Brain microvascular endothelial cell (primary cell): ENCODE measurements around the gene MAML1.

Source experiments
- DNase-seq: peaks from one replicate; pipeline ENCODE4 v3.0.0-alpha.2; 2020
- H3K27ac ChIP-seq: fragments of 250-450 bp; sonication (Bioruptor Pico); 2 replicates; pipeline ENCODE4 v1.5.1; 2020; ENCODE audit warnings: mild to moderate bottlenecking, moderate library complexity
- H3K27me3 ChIP-seq: fragments of 250-450 bp; sonication (Bioruptor Pico); replicated peaks from 2 replicates; pipeline ENCODE4 v1.5.1; 2020; ENCODE audit warnings: mild to moderate bottlenecking
- H3K36me3 ChIP-seq: fragments of 250-450 bp; sonication (Bioruptor Pico); replicated peaks from 2 replicates; pipeline ENCODE4 v1.5.1; 2020; ENCODE audit warnings: mild to moderate bottlenecking
- H3K4me3 ChIP-seq: 2 replicates; pipeline ENCODE4 v1.5.1; 2011; ENCODE audit warnings: low read depth, mild to moderate bottlenecking, control low read depth, low read length, moderate library complexity
- in situ Hi-C: cut with HindIII; loops from 2 replicates; pipeline ENCODE4 v1.10.0; 2017; ENCODE audit warnings: low sequenced_read_pairs, low pct_ligation_motif_present
- TF ChIP-seq, protein P1 (sequence below): IDR thresholded peaks from 2 replicates; pipeline ENCODE4 v1.5.1; 2011; ENCODE audit warnings: low read depth, mild to moderate bottlenecking, moderate library complexity, low read length, control low read depth, inconsistent platforms; ENCODE audit errors: missing control alignments

The MAML1 gene

DNA sequence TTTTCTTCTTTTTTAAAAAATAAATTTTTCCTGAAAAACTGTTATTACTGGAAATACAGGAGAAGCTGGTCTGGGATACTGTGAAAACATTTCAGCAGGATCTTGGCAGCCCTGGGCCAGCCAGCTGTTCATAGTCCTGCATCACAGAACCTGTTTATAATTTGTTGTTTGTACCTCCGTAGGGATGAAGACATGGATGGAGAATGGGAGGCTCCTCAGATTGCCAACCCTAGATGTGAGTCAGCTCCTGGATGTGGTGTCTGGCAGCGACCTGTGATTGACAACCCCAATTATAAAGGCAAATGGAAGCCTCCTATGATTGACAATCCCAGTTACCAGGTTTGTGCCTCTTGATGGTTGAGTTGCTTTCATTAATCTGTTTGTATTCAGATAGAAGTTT, 12.4 kb upstream of the MAML1 start:
- H3K36me3 ChIP-seq = peaks cover 92% of the 10 kb centered on the region
- TF ChIP-seq, protein P1, sequence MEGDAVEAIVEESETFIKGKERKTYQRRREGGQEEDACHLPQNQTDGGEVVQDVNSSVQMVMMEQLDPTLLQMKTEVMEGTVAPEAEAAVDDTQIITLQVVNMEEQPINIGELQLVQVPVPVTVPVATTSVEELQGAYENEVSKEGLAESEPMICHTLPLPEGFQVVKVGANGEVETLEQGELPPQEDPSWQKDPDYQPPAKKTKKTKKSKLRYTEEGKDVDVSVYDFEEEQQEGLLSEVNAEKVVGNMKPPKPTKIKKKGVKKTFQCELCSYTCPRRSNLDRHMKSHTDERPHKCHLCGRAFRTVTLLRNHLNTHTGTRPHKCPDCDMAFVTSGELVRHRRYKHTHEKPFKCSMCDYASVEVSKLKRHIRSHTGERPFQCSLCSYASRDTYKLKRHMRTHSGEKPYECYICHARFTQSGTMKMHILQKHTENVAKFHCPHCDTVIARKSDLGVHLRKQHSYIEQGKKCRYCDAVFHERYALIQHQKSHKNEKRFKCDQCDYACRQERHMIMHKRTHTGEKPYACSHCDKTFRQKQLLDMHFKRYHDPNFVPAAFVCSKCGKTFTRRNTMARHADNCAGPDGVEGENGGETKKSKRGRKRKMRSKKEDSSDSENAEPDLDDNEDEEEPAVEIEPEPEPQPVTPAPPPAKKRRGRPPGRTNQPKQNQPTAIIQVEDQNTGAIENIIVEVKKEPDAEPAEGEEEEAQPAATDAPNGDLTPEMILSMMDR = no peak
- H3K27me3 ChIP-seq = no peaks in the 10 kb centered on the region
- in situ Hi-C loops = no loop called here
- no peak for DNase-seq
- no peak overlapping the region for H3K4me3 ChIP-seq
- H3K27ac ChIP-seq = no peak overlapping the region

DNA sequence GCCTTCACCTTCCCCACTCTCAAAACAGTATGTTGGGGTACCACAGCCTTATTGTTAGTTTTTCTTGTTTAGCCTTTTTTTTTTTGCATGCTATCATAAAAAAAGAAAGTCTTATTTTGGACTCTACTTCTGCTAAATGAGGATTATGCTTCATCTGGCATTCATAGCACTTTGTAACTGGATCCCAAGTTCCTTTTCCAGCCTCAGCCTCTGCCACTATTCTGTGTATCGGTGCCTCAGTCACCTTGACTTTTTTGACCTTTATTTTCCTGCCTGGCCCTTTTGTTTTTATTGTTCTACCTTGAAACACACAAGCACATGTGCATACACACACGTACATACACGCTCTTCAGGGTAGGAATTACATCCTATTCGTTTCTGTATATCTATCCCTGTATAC, 8.5 kb upstream of the MAML1 start:
- Histone ChIP-seq H3K27me3 (no peaks in the 10 kb centered on the region), H3K27ac (no peak overlapping the region)

DNA sequence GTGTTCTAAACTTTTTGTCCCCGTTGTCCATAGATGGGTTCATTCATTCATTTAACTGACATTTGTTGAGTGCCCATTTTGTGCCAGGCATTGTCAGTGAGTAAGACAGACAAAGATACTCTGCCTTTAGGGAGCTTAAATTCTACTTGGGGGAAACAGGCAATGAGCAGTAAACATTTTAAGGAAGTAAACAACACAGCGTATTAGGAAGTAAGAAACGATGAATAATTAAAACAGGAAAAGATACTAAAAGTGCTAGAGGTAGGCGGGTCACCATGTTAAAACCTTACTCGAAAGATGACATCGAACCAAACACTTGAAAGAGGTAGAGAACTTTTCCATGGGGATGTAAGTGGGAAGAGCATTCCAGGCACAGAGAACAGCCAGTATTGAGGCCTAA, 5.5 kb upstream of the MAML1 start:
- H3K36me3 ChIP-seq = peaks cover 76% of the 10 kb centered on the region
- no peak for DNase-seq
- TF ChIP-seq, protein P1 = no peak

More for the DNA sequence above, 8.5 kb upstream of the MAML1 start:
- Histone ChIP-seq H3K36me3 (peaks cover 91% of the 10 kb centered on the region), H3K4me3 (no peak overlapping the region)
- TF ChIP-seq, protein P1 = no peak
- no peak for DNase-seq
- in situ Hi-C loops = no loop called here

DNA sequence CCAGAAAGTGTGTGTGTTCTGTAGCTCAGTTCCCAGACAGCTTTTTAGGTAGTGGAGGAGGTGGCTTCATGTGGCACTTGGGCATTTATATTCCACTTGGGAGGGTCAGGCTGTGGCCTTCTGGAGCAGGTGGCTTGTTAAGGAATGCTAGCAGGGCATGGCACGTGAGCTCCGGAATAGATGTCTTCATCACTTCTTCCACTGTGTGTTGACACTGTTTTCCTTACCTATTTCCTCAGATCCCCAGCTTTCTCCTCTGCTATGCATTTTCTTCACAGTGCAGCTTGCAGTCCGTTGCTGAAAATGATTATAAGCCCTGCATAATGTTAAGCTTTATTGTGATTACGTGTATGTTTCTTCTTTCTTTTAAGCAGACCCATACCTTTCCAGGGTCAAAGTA, 3.3 kb upstream of the MAML1 start:
- Histone ChIP-seq H3K4me3 (no peak overlapping the region), H3K27ac (no peak overlapping the region), H3K27me3 (no peaks in the 10 kb centered on the region), H3K36me3 (peaks cover 56% of the 10 kb centered on the region)
- in situ Hi-C loops = no loop called here
- TF ChIP-seq, protein P1 = no peak
- DNase-seq = no peak

More for the DNA sequence above, 5.5 kb upstream of the MAML1 start:
- no peak overlapping the region for H3K27ac ChIP-seq
- H3K27me3 ChIP-seq = no peaks in the 10 kb centered on the region
- H3K4me3 ChIP-seq = no peak overlapping the region
- in situ Hi-C loops = no loop called here

DNA sequence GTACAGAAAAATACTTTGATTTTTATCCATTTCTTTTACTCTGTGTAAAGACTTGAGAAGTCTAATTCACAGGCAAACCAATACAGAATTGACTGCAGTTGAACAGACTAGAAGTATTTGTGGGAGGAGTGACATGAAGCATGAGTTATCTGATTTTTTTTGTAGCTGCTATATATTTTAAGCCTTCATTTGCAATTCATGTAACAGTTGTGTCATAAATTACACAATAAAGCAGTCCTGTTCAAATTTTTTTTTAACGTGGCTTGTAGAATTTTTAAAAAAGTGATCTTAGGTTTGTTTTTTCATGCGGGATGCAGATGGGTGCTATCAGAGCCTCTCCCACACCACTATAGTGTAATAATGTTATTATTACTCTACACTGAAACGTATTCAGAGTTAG, 2.9 kb upstream of the MAML1 start:
- peaks cover 51% of the 10 kb centered on the region for H3K36me3 ChIP-seq
- TF ChIP-seq, protein P1 = no peak
- DNase-seq = no peak
- H3K27ac ChIP-seq = no peak overlapping the region
- no peaks in the 10 kb centered on the region for H3K27me3 ChIP-seq
- H3K4me3 ChIP-seq = no peak overlapping the region
- in situ Hi-C loops = no loop called here

DNA sequence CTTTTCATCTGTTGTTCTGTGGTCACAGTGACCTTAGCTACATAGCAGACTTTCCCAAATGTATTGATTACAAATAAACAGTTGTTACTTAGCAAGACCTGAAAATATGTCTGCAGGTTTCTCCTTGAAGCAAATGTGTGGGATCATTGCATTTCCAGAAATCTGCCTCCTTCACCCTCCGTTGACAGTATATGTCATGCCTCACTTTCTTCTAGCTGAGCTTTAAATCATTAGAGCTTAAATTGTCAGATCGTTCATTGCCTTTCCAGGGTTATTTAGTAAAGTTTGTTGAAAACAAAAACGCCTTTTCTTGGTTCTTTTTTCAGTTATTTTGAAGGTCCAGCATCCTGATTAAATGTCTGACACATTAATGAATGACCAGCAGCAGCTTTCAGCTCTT, 2.3 kb upstream of the MAML1 start:
- no peak overlapping the region for H3K27ac ChIP-seq
- no peak overlapping the region for H3K4me3 ChIP-seq
- H3K36me3 ChIP-seq = peaks cover 45% of the 10 kb centered on the region
- no peaks in the 10 kb centered on the region for H3K27me3 ChIP-seq
- in situ Hi-C loops = no loop called here
- TF ChIP-seq, protein P1 = no peak
- no peak for DNase-seq
